ENCODE results near the gene PGAP6.
"Not testable (repeated sequence)": the region's sequence is repeated elsewhere in the genome, so short reads cannot be mapped to it uniquely, and the experiment has no call there.

Gene PGAP6

GRCh38 chr16:379183-379960 lies 2.4 kb downstream of the PGAP6 start:
- no peak for DNase-seq

DNA sequence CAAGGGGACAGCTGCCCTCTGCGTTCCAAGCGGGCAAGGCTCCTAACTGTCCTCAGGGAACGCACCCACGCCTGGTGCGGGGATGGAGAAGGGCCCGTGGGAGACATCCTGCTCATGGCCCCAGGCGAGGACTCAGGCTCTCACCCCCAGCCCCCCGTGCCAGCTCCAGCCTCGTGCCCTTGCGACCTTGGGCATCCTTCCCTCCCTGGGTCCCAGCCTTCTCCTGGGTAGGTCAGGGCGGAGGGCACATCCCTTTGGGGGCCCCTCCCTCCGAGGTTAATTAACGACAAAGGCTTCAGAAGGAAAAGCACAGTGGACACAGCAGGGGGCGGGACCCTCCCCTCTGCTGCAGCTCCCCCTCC lies 3.0 kb downstream of the PGAP6 start:
- DNase-seq, result no peak

DNA sequence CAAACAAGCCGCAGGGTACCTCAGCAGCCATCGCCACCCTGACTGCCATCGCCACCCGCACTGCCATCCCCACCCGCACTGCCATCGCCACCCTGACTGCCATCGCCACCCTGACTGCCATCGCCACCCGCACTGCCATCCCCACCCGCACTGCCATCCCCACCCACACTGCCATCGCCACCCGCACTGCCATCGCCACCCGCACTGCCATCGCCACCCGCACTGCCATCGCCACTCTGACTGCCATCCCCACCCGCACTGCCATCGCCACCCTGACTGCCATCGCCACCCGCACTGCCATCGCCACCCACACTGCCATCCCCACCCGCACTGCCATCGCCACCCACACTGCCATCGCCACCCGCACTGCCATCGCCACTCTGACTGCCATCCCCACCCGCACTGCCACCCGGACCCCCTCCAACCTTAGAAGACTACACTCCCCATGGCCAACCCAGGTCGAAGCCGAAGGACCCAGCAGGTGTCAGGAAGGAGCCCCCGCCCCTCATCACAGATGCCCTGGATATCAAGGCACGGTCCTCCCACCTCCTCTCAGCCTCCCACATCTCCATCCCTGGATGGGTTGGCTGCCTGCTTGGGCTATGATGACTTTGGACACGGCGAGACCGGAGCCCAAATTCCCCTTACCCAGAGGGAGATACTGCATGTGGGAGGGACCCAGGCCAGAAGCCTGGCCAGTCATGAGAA lies 3.5 kb downstream of the PGAP6 start:
- not testable (repeated sequence) for DNase-seq

GRCh38 chr16:377419-377951 lies 4.3 kb downstream of the PGAP6 start:
- DNase-seq, result no peak

GRCh38 chr16:376817-377418 lies 4.9 kb downstream of the PGAP6 start:
- DNase-seq, result no peak

- DNase-seq, result no peak
These were observed 5.6 kb downstream of the PGAP6 start for GRCh38 chr16:375927-376816.

DNA sequence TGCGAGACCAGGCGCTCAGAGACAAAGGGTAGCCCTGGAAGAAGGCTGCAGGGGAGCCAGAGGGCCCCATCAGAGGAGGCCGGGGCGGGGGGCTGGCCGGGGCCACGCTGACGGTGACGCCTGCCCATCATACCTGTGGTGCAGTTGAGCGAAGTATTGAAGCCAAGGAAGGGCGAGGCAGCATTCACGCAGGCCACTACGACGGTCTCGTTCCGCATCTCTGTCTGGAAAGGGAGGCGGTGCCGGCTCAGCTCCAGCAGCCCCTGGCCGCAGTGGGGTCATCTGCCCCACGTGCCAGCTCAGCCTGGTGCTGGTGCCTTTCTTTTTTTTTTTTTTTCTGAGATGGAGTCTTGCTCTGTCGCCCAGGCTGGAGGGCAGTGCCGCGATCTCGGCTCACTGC lies 6.6 kb downstream of the PGAP6 start:
- no peak for DNase-seq

- no peak for DNase-seq
These were observed 7.2 kb downstream of the PGAP6 start for GRCh38 chr16:374616-374926.

- DNase-seq, result no peak
These were observed 7.7 kb downstream of the PGAP6 start for GRCh38 chr16:373848-374615.

GRCh38 chr16:373020-373598 lies 8.7 kb downstream of the PGAP6 start:
- DNase-seq, result no peak

DNA sequence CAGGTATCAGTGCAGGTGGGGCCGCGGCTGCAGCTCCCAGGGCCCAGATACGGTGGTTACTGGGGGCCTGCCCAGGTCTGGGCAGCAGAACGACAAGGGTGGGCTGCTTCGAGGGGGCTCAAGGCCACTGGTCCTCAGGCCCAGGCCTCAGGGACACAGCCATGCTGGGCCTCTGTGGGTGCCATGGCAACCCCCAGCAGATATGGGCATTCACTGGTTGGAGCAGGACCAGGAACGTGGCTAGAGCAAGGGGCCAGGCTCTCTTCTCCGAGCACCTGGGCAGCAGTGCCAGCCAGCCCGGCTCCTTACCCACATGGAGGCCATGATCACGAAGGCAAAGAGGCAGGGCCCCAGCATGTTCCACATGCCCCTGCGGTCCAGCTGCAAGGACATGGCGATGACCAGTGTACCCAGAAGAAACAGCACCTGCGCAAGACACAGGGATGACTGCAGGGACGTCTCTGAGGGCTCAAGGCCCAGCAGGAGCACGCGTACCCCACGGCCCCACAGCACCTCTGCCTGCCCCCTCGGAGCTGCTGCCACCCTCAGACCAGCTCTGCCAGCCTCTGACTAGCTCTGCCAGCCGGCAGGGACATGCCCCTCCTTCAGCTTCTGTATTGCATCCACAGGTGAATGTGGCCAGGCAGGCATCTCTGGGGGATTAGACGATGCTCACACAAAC lies 9.3 kb downstream of the PGAP6 start:
- DNase-seq, result no peak

DNA sequence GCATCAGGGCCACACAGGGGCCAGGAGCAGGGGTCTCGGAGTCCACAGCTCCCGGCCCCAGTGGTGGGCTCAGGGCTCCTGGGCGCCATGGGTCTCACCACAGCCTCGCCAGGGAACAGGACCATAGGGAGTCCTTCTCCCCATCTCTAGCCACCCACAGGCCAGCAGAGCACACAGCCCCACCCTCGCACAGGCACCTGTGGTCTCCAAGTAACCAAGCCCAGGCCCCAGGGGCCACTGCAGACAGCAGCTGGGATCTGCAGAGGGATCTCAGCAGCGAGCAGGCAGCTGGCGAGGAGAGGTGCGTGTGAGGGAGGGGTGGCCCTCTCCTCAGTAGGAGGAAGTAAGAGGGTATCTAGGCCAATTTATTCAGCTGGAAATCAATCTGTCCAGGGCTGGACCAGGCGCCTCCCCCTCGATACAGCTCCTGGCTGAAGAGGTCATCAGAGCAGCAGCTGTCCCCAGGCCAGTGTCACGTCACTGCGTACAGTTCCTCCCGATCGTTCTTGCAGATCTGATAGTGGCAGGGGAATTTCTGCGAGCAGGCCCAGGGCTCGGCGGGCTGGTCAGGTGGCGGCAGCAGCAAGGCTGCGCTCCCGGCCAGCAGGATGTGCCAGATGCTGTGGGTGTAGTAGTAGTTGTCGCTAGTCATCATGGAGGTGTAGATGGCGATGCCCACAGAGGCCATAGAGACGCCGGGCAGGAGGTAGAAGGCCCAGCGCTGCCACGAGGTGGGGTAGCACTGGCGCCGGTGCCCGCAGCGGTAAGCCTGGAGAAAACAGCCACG lies 10.1 kb downstream of the PGAP6 start:
- no peak for DNase-seq

GRCh38 chr16:370979-371514 lies 10.7 kb downstream of the PGAP6 start:
- no peak for DNase-seq

GRCh38 chr16:370443-370842 lies 11.3 kb downstream of the PGAP6 start, which contains the start of gene MRPL28:
MRPL28 (minus strand) TSS chr16:370538; CDS start chr16:370218, 320 bp downstream.
- peak; percentile 87 for DNase-seq

GRCh38 chr16:369866-370436 lies 11.8 kb downstream of the PGAP6 start:
- DNase-seq, result no peak

GRCh38 chr16:369275-369865 lies 12.4 kb downstream of the PGAP6 start:
- no peak for DNase-seq

GRCh38 chr16:368388-369158 lies 13.2 kb downstream of the PGAP6 start:
- DNase-seq, result no peak

- no peak for DNase-seq
These were observed 14.4 kb downstream of the PGAP6 start for GRCh38 chr16:367333-367903.

Measured in central memory CD4-positive, alpha-beta T cell (primary cell).